ENCODE results near the gene MICAL1.

Gene MICAL1

GRCh38 chr6:109420751-109421150, 34.8 kb downstream of the MICAL1 start:
- H3K27ac ChIP-seq (ENCODE audit: low read depth, low read length): no peak overlapping the region
- no peaks in the 10 kb centered on the region for H3K36me3 ChIP-seq (ENCODE audit: control insufficient read depth, insufficient read depth, low read length)
- no peak overlapping the region for H3K4me3 ChIP-seq (ENCODE audit: low read depth, low read length)
- H3K27me3 ChIP-seq (ENCODE audit: control insufficient read depth, insufficient read depth, low read length): no peaks in the 10 kb centered on the region
- H3K9ac ChIP-seq (ENCODE audit: low read depth, low read length): no peak overlapping the region
- no peaks in the 10 kb centered on the region for H3K9me3 ChIP-seq (ENCODE audit: control insufficient read depth, insufficient read depth, low read length)
- no peaks in the 10 kb centered on the region for H3K4me1 ChIP-seq (ENCODE audit: control insufficient read depth, insufficient read depth, low read length)

- no peak overlapping the region for H3K27ac ChIP-seq (ENCODE audit: low read depth, low read length)
- no peaks in the 10 kb centered on the region for H3K4me1 ChIP-seq (ENCODE audit: control insufficient read depth, insufficient read depth, low read length)
- no peak overlapping the region for H3K4me3 ChIP-seq (ENCODE audit: low read depth, low read length)
- H3K36me3 ChIP-seq (ENCODE audit: control insufficient read depth, insufficient read depth, low read length): no peaks in the 10 kb centered on the region
- H3K27me3 ChIP-seq (ENCODE audit: control insufficient read depth, insufficient read depth, low read length): no peaks in the 10 kb centered on the region
- H3K9me3 ChIP-seq (ENCODE audit: control insufficient read depth, insufficient read depth, low read length): no peaks in the 10 kb centered on the region
- H3K9ac ChIP-seq (ENCODE audit: low read depth, low read length): no peak overlapping the region
Measured at GRCh38 chr6:109417646-109418045, 37.9 kb downstream of the MICAL1 start.

- Histone ChIP-seq H3K9ac (ENCODE audit: low read depth, low read length) (no peak overlapping the region), H3K4me1 (ENCODE audit: control insufficient read depth, insufficient read depth, low read length) (no peaks in the 10 kb centered on the region), H3K27me3 (ENCODE audit: control insufficient read depth, insufficient read depth, low read length) (no peaks in the 10 kb centered on the region), H3K36me3 (ENCODE audit: control insufficient read depth, insufficient read depth, low read length) (no peaks in the 10 kb centered on the region), H3K4me3 (ENCODE audit: low read depth, low read length) (no peak overlapping the region), H3K27ac (ENCODE audit: low read depth, low read length) (no peak overlapping the region), H3K9me3 (ENCODE audit: control insufficient read depth, insufficient read depth, low read length) (no peaks in the 10 kb centered on the region)
Measured at GRCh38 chr6:109411034-109411433, 44.5 kb downstream of the MICAL1 start.

GRCh38 chr6:109406196-109406595, 49.4 kb downstream of the MICAL1 start:
- H3K27me3 ChIP-seq (ENCODE audit: control insufficient read depth, insufficient read depth, low read length): no peaks in the 10 kb centered on the region
- H3K4me1 ChIP-seq (ENCODE audit: control insufficient read depth, insufficient read depth, low read length): no peaks in the 10 kb centered on the region
- no peak overlapping the region for H3K4me3 ChIP-seq (ENCODE audit: low read depth, low read length)
- no peak overlapping the region for H3K27ac ChIP-seq (ENCODE audit: low read depth, low read length)
- H3K9ac ChIP-seq (ENCODE audit: low read depth, low read length): no peak overlapping the region
- no peaks in the 10 kb centered on the region for H3K36me3 ChIP-seq (ENCODE audit: control insufficient read depth, insufficient read depth, low read length)
- no peaks in the 10 kb centered on the region for H3K9me3 ChIP-seq (ENCODE audit: control insufficient read depth, insufficient read depth, low read length)

- H3K9me3 ChIP-seq (ENCODE audit: control insufficient read depth, insufficient read depth, low read length): no peaks in the 10 kb centered on the region
- H3K27ac ChIP-seq (ENCODE audit: low read depth, low read length): no peak overlapping the region
- H3K27me3 ChIP-seq (ENCODE audit: control insufficient read depth, insufficient read depth, low read length): no peaks in the 10 kb centered on the region
- H3K9ac ChIP-seq (ENCODE audit: low read depth, low read length): no peak overlapping the region
- no peaks in the 10 kb centered on the region for H3K4me1 ChIP-seq (ENCODE audit: control insufficient read depth, insufficient read depth, low read length)
- H3K4me3 ChIP-seq (ENCODE audit: low read depth, low read length): no peak overlapping the region
- no peaks in the 10 kb centered on the region for H3K36me3 ChIP-seq (ENCODE audit: control insufficient read depth, insufficient read depth, low read length)
Measured at GRCh38 chr6:109397020-109397419, 58.6 kb downstream of the MICAL1 start.

- no peak overlapping the region for H3K9ac ChIP-seq (ENCODE audit: low read depth, low read length)
Measured at GRCh38 chr6:109396046-109396718, 59.4 kb downstream of the MICAL1 start.

More at GRCh38 chr6:109396046-109396718, 59.4 kb downstream of the MICAL1 start:
- H3K27me3 ChIP-seq (ENCODE audit: control insufficient read depth, insufficient read depth, low read length): no peaks in the 10 kb centered on the region
- no peaks in the 10 kb centered on the region for H3K36me3 ChIP-seq (ENCODE audit: control insufficient read depth, insufficient read depth, low read length)
- H3K4me3 ChIP-seq (ENCODE audit: low read depth, low read length): no peak overlapping the region
- no peaks in the 10 kb centered on the region for H3K4me1 ChIP-seq (ENCODE audit: control insufficient read depth, insufficient read depth, low read length)
- H3K9me3 ChIP-seq (ENCODE audit: control insufficient read depth, insufficient read depth, low read length): no peaks in the 10 kb centered on the region
- no peak overlapping the region for H3K27ac ChIP-seq (ENCODE audit: low read depth, low read length)

Measured in HUES48 (cell line).